ENCODE data around the gene LDLRAD3.

Gene LDLRAD3

DNA sequence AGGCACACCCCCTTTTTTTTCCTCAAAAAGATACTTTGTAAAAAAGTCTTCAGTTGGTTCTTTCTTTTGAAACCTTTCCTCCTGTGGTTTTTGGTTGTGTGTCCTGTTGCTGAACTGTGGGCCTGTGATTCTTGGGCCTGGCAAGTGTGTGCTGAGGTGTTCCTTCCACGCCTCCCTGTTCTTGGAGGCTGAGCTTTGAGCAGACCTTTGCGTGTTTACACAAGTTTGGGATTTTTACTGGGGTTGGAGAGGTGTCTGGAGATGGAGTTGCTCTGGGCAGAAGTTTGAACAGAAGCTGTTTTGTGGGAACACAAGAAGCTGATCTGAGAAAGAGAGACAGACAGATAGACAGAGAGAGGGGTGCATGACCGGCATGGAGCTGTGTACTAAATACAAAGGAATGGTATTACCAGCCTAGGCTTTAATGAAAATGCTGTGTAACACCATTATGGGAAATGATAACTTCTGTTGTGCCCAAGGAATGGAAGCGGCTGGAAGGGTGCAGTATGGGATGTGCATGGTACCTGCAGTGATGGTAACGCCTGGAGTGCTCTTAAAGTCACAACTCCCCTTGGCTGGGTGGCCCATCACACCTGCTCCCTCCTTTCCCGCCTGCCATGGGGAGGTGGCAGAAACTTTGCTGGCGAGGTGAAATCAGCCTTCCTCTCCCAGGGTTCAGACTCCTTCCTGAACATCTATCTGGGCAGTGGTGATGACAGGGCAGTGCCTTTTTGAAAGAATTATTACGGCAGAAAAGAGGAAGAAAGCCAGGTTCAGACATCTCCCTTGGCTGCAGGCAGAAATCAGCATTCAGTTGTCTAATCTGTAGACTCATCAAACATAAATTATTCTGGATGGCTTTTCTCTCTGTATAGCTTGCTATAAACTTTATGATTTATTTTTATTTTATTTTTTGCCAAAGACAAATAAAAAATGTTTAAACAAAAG, 70.4 kb downstream of the LDLRAD3 start:
- no peak for DNase-seq (ENCODE audit: low spot score in 2 of 2)
- in situ Hi-C loops (cut with MboI; ENCODE audit: low sequenced_read_pairs): no loop called here
- Histone ChIP-seq H3K4me1 (no peaks in the 10 kb centered on the region), H3K9me3 (no peaks in the 10 kb centered on the region), H3K27me3 (ENCODE audit: low read depth) (no peaks in the 10 kb centered on the region), H3K36me3 (replicated peaks) (no peaks in the 10 kb centered on the region), H3K4me3 (no peak overlapping the region)

DNA sequence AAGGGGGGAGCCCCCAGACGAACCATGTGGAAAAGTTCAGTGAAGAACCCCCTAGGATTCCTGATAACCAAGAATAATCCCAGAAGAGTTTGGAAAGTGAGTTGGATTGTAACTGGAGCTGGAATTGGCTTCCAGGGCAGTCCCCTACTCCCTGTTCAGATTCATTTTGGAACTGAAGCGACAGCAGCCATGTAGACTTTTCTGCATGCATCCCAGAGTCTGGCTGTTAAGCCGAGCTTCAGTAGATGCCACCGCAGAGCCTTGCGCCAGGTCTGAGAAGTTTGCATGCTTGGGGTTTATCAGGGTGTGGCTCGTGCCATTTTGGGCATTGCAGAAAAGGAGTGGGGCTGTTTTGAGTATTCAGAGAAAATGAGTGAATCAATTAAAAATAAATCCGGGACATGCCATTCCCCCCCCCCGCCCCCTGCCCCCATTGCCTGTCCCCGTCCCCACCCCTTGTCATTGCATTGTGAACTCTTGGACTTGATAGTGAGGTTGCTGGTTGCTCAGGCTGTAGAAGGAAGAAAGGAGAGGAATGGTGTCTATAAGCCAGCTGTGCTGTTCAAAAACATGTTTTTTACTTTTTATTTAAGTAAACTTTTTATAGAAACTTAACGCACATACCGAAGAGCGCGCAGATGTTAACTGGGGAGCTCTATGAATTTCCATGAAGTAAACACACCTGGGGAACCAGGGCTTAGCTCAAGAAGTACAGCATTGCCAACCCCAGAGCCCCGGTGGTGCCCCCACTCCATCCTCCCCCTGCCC, 71.2 kb downstream of the LDLRAD3 start:
- H3K36me3 ChIP-seq (replicated peaks): no peaks in the 10 kb centered on the region
- H3K27me3 ChIP-seq (ENCODE audit: low read depth): no peaks in the 10 kb centered on the region
- H3K9me3 ChIP-seq: no peaks in the 10 kb centered on the region
- H3K4me3 ChIP-seq: no peak overlapping the region
- DNase-seq (ENCODE audit: low spot score in 2 of 2): no peak
- H3K4me1 ChIP-seq: no peaks in the 10 kb centered on the region
- in situ Hi-C loops (cut with MboI; ENCODE audit: low sequenced_read_pairs): no loop called here

- H3K36me3 ChIP-seq (replicated peaks): no peaks in the 10 kb centered on the region
- H3K9me3 ChIP-seq: no peaks in the 10 kb centered on the region
- no peaks in the 10 kb centered on the region for H3K27me3 ChIP-seq (ENCODE audit: low read depth)
- in situ Hi-C loops (cut with MboI; ENCODE audit: low sequenced_read_pairs): no loop called here
- H3K4me1 ChIP-seq: no peaks in the 10 kb centered on the region
- DNase-seq (ENCODE audit: low spot score in 2 of 2): no peak
- no peak overlapping the region for H3K4me3 ChIP-seq
Observed at GRCh38 chr11:36015799-36016198, 71.9 kb downstream of the LDLRAD3 start.

GRCh38 chr11:36016263-36016662, 72.4 kb downstream of the LDLRAD3 start:
- H3K4me1 ChIP-seq: no peaks in the 10 kb centered on the region
- no peaks in the 10 kb centered on the region for H3K9me3 ChIP-seq
- in situ Hi-C loops (cut with MboI; ENCODE audit: low sequenced_read_pairs): no loop called here
- H3K4me3 ChIP-seq: no peak overlapping the region
- no peaks in the 10 kb centered on the region for H3K36me3 ChIP-seq (replicated peaks)
- no peaks in the 10 kb centered on the region for H3K27me3 ChIP-seq (ENCODE audit: low read depth)
- DNase-seq (ENCODE audit: low spot score in 2 of 2): no peak

DNA sequence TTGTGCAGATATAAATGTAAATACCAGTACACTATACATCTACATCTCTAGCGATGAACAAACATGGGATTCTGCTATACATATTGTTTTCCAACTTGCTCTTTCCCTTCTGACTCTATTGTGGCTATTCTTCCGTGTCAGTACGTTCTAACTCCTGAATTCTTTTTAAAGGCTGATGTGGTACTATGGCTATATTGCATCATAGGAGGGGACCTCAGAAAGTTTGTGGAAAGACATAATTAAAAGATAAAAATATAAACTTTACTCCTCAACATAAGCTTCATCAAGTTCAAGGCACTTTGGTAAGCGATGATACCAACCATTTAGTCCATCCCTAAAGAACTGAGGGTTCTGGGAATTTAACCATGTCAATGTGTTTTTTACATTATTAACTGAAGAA, 72.8 kb downstream of the LDLRAD3 start:
- Histone ChIP-seq H3K27me3 (ENCODE audit: low read depth) (no peaks in the 10 kb centered on the region), H3K36me3 (replicated peaks) (no peaks in the 10 kb centered on the region), H3K9me3 (no peaks in the 10 kb centered on the region), H3K4me1 (no peaks in the 10 kb centered on the region), H3K4me3 (no peak overlapping the region)
- no peak for DNase-seq (ENCODE audit: low spot score in 2 of 2)
- in situ Hi-C loops (cut with MboI; ENCODE audit: low sequenced_read_pairs): no loop called here

- H3K4me3 ChIP-seq: no peak overlapping the region
- no peaks in the 10 kb centered on the region for H3K9me3 ChIP-seq
- DNase-seq (ENCODE audit: low spot score in 2 of 2): no peak
- no peaks in the 10 kb centered on the region for H3K27me3 ChIP-seq (ENCODE audit: low read depth)
- in situ Hi-C loops (cut with MboI; ENCODE audit: low sequenced_read_pairs): no loop called here
- H3K4me1 ChIP-seq: no peaks in the 10 kb centered on the region
- no peaks in the 10 kb centered on the region for H3K36me3 ChIP-seq (replicated peaks)
Observed at GRCh38 chr11:36019005-36019596, 75.2 kb downstream of the LDLRAD3 start.

GRCh38 chr11:36019722-36020121, 75.9 kb downstream of the LDLRAD3 start:
- H3K27me3 ChIP-seq (ENCODE audit: low read depth): no peaks in the 10 kb centered on the region
- in situ Hi-C loops (cut with MboI; ENCODE audit: low sequenced_read_pairs): no loop called here
- H3K4me3 ChIP-seq: no peak overlapping the region
- no peak for DNase-seq (ENCODE audit: low spot score in 2 of 2)
- peaks cover 4% of the 10 kb centered on the region for H3K4me1 ChIP-seq
- H3K9me3 ChIP-seq: no peaks in the 10 kb centered on the region
- H3K36me3 ChIP-seq (replicated peaks): no peaks in the 10 kb centered on the region

- Histone ChIP-seq H3K9me3 (no peaks in the 10 kb centered on the region), H3K27me3 (ENCODE audit: low read depth) (no peaks in the 10 kb centered on the region), H3K4me1 (peaks cover 9% of the 10 kb centered on the region), H3K36me3 (replicated peaks) (no peaks in the 10 kb centered on the region), H3K4me3 (no peak overlapping the region)
- in situ Hi-C loops (cut with MboI; ENCODE audit: low sequenced_read_pairs): no loop called here
- DNase-seq (ENCODE audit: low spot score in 2 of 2): no peak
Observed at GRCh38 chr11:36022882-36023281, 79.0 kb downstream of the LDLRAD3 start.

- in situ Hi-C loops (cut with MboI; ENCODE audit: low sequenced_read_pairs): no loop called here
- no peaks in the 10 kb centered on the region for H3K9me3 ChIP-seq
- no peak overlapping the region for H3K4me3 ChIP-seq
- no peaks in the 10 kb centered on the region for H3K36me3 ChIP-seq (replicated peaks)
- DNase-seq (ENCODE audit: low spot score in 2 of 2): no peak
- peaks cover 9% of the 10 kb centered on the region for H3K4me1 ChIP-seq
- no peaks in the 10 kb centered on the region for H3K27me3 ChIP-seq (ENCODE audit: low read depth)
Observed at GRCh38 chr11:36023922-36024321, 80.1 kb downstream of the LDLRAD3 start.

DNA sequence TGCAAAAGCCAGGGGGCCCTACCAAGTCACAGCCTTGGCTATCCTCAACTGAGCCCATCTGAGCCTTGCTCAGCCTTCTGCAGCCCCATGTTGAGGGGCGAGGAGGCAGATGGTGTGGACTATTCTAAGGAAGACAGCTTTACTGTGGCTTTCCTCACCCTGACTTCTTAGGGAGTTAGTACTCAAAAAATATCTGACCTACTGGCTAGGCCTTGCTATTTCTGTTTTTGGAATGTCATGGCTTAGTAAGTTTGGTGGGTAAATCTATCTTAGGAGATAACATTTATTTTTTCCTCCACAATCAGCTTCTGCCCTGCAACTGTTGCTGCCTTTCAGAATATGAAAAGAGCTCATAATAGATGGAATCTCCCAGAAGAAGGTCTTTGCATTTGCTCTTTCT, 80.9 kb downstream of the LDLRAD3 start:
- Histone ChIP-seq H3K4me3 (no peak overlapping the region), H3K4me1 (peaks cover 9% of the 10 kb centered on the region), H3K36me3 (replicated peaks) (no peaks in the 10 kb centered on the region), H3K27me3 (ENCODE audit: low read depth) (no peaks in the 10 kb centered on the region), H3K9me3 (no peaks in the 10 kb centered on the region)
- in situ Hi-C loops (cut with MboI; ENCODE audit: low sequenced_read_pairs): no loop called here
- peak in 1 of 2 experiments; percentile 39 for DNase-seq (ENCODE audit: low spot score in 2 of 2)

- Histone ChIP-seq H3K36me3 (replicated peaks) (no peaks in the 10 kb centered on the region), H3K9me3 (no peaks in the 10 kb centered on the region), H3K4me3 (no peak overlapping the region), H3K4me1 (peaks cover 9% of the 10 kb centered on the region), H3K27me3 (ENCODE audit: low read depth) (no peaks in the 10 kb centered on the region)
- no peak for DNase-seq (ENCODE audit: low spot score in 2 of 2)
- in situ Hi-C loops (cut with MboI; ENCODE audit: low sequenced_read_pairs): no loop called here
Observed at GRCh38 chr11:36026315-36026968, 82.6 kb downstream of the LDLRAD3 start.

DNA sequence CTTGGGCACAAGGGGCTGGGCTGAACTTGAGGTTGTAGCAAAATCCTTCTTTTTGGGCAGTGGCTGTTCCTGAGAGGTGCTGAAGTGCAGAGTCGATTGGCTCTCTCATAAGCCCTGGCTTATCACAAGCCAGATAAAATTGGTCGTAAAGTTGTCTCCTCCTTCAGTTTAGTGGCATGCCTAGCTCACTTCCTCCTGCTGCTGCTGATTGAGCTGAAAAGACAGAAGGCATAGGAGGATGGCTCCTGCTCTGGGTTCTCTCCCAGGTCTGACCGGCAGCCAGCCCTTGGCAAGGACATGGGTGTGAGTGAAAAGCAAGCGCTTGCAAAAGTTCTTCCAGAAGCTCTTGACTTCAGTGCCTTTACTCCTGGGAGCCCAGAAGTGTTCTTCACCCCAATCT, 83.9 kb downstream of the LDLRAD3 start:
- Histone ChIP-seq H3K4me3 (no peak overlapping the region), H3K36me3 (replicated peaks) (no peaks in the 10 kb centered on the region), H3K27me3 (ENCODE audit: low read depth) (no peaks in the 10 kb centered on the region), H3K4me1 (peaks cover 9% of the 10 kb centered on the region), H3K9me3 (no peaks in the 10 kb centered on the region)
- in situ Hi-C loops (cut with MboI; ENCODE audit: low sequenced_read_pairs): no loop called here
- DNase-seq (ENCODE audit: low spot score in 2 of 2): no peak

GRCh38 chr11:36029616-36030015, 85.8 kb downstream of the LDLRAD3 start:
- Histone ChIP-seq H3K9me3 (no peaks in the 10 kb centered on the region), H3K4me3 (no peak overlapping the region), H3K4me1 (peaks cover 6% of the 10 kb centered on the region), H3K36me3 (replicated peaks) (no peaks in the 10 kb centered on the region), H3K27me3 (ENCODE audit: low read depth) (no peaks in the 10 kb centered on the region)
- in situ Hi-C loops (cut with MboI; ENCODE audit: low sequenced_read_pairs): no loop called here
- DNase-seq (ENCODE audit: low spot score in 2 of 2): no peak
